WTC11 (cell line): Measurements from ENCODE around the gene SLC35A4. TPM values are rescaled to one million over a fixed set of nuclear protein-coding genes. Genes with fewer than 3 reads are reported as not detected.

Source experiments
- ATAC-seq: fragments of 200-7000 bp; cut with Tn5 transposase; 2 replicates; pipeline ENCODE4 v1.10.0; 2021; ENCODE audit warnings: mild to moderate bottlenecking, moderate library complexity
- CTCF ChIA-PET: fragments of 300-600 bp; sonication (Branson Sonifier 250); formaldehyde crosslinking; loops from one replicate; lab custom pipeline; 2021; ENCODE audit warnings: antibody characterized with exemption; lab: Charles Lee
- POLR2A ChIA-PET: fragments of 350-600 bp; sonication (Branson Sonifier 250); formaldehyde crosslinking; loops from one replicate; lab custom pipeline; 2021; ENCODE audit warnings: antibody characterized with exemption; lab: Charles Lee
- DNase-seq: peaks from one replicate; pipeline ENCODE4 v3.0.0; 2021; ENCODE audit warnings: low spot score
- H3K27ac Mint-ChIP-seq: 2 replicates; pipeline ENCODE4 v1.8.0; 2021; ENCODE audit warnings: mixed read lengths
- H3K27me3 Mint-ChIP-seq: 2 replicates; pipeline ENCODE4 v1.8.0; 2021; ENCODE audit warnings: low read depth, mild to moderate bottlenecking, moderate library complexity, mixed read lengths
- H3K36me3 Mint-ChIP-seq: 2 replicates; pipeline ENCODE4 v1.8.0; 2021; ENCODE audit warnings: mixed read lengths
- H3K4me1 Mint-ChIP-seq: 2 replicates; pipeline ENCODE4 v1.8.0; 2022; ENCODE audit warnings: mixed read lengths
- H3K4me3 Mint-ChIP-seq: 2 replicates; pipeline ENCODE4 v1.8.0; 2021; ENCODE audit warnings: mild to moderate bottlenecking, moderate library complexity, mixed read lengths
- H3K9me3 Mint-ChIP-seq: 2 replicates; pipeline ENCODE4 v1.8.0; 2021; ENCODE audit warnings: mixed read lengths
- CREM ChIP-seq: sonication (generic); formaldehyde crosslinking; IDR thresholded peaks from 2 replicates; pipeline ENCODE4 v1.8.1; 2022; ENCODE audit warnings: mild to moderate bottlenecking, missing genetic modification reagents, moderate library complexity
- CTCF ChIP-seq: fragments of 200-600 bp; IDR thresholded peaks from 2 replicates; pipeline ENCODE4 v1.8.0; 2022; ENCODE audit warnings: antibody characterized with exemption
- GRHL2 ChIP-seq: fragments of 250-450 bp; sonication (Bioruptor Pico); IDR thresholded peaks from 2 replicates; pipeline ENCODE4 v1.8.0; 2022; ENCODE audit warnings: mild to moderate bottlenecking, moderate library complexity; ENCODE audit not compliant: insufficient replicate concordance, severe bottlenecking
- NFYB ChIP-seq: sonication (generic); formaldehyde crosslinking; conservative IDR thresholded peaks from 2 replicates; pipeline ENCODE4 v1.8.0; 2022; ENCODE audit warnings: low read depth, missing genetic modification reagents
- NR3C1 ChIP-seq: sonication (generic); formaldehyde crosslinking; conservative IDR thresholded peaks from 2 replicates; pipeline ENCODE4 v1.8.1; 2023; ENCODE audit warnings: low read depth, mild to moderate bottlenecking, missing genetic modification reagents
- ZNF121 ChIP-seq: sonication (generic); formaldehyde crosslinking; IDR thresholded peaks from 2 replicates; pipeline ENCODE4 v1.8.0; 2023; ENCODE audit warnings: missing genetic modification reagents
- ZNF512 ChIP-seq: sonication (generic); formaldehyde crosslinking; IDR thresholded peaks from 2 replicates; pipeline ENCODE4 v1.8.1; 2022; ENCODE audit warnings: missing genetic modification reagents, borderline replicate concordance
- ZNF532 ChIP-seq: fragments of 250-450 bp; sonication (Bioruptor Pico); IDR thresholded peaks from 2 replicates; pipeline ENCODE4 v1.9.0; 2021; ENCODE audit warnings: mild to moderate bottlenecking, borderline replicate concordance
- ZNF671 ChIP-seq: fragments of 250-450 bp; sonication (Bioruptor Pico); IDR thresholded peaks from 2 replicates; pipeline ENCODE4 v1.8.0; 2021; ENCODE audit warnings: mild to moderate bottlenecking
- total RNA-seq: library from RNA; stranded (reverse); gene quantifications from 3 replicates; pipeline ENCODE4 v1.2.3, GENCODE V29; 2021
- TF ChIP-seq, protein P1 (sequence below): sonication (generic); formaldehyde crosslinking; IDR thresholded peaks from 2 replicates; pipeline ENCODE4 v1.8.1; 2022; ENCODE audit warnings: low read depth, missing genetic modification reagents, borderline replicate concordance
- TF ChIP-seq, protein P2 (sequence below): sonication (generic); formaldehyde crosslinking; conservative IDR thresholded peaks from 2 replicates; pipeline ENCODE4 v1.8.1; 2023; ENCODE audit warnings: mild to moderate bottlenecking, low read depth, missing genetic modification reagents, moderate library complexity
- TF ChIP-seq, protein P3 (sequence below): sonication (generic); formaldehyde crosslinking; IDR thresholded peaks from 2 replicates; pipeline ENCODE4 v1.8.0; 2022; ENCODE audit warnings: mild to moderate bottlenecking, missing genetic modification reagents
- TF ChIP-seq, protein P4 (sequence below): sonication (generic); formaldehyde crosslinking; IDR thresholded peaks from 2 replicates; pipeline ENCODE4 v1.8.0; 2022; ENCODE audit warnings: mild to moderate bottlenecking, missing genetic modification reagents
- TF ChIP-seq, protein P5 (sequence below): fragments of 250-450 bp; sonication (Bioruptor Pico); IDR thresholded peaks from 2 replicates; pipeline ENCODE4 v2.1.2; 2022; ENCODE audit warnings: mild to moderate bottlenecking, moderate library complexity

Gene SLC35A4
- total RNA-seq, 1 experiment from 2014 or later: 74.7 TPM

DNA sequence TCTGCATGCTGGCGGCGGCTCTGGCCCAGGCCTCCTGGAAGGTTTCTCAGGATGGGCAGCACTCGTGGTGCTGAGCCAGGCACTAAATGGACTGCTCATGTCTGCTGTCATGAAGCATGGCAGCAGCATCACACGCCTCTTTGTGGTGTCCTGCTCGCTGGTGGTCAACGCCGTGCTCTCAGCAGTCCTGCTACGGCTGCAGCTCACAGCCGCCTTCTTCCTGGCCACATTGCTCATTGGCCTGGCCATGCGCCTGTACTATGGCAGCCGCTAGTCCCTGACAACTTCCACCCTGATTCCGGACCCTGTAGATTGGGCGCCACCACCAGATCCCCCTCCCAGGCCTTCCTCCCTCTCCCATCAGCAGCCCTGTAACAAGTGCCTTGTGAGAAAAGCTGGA is 3.2 kb downstream of the SLC35A4 start (continued):
- TF ChIP-seq ZNF512 (CRISPR knock-in tag): no peak
- TF ChIP-seq, protein P1, sequence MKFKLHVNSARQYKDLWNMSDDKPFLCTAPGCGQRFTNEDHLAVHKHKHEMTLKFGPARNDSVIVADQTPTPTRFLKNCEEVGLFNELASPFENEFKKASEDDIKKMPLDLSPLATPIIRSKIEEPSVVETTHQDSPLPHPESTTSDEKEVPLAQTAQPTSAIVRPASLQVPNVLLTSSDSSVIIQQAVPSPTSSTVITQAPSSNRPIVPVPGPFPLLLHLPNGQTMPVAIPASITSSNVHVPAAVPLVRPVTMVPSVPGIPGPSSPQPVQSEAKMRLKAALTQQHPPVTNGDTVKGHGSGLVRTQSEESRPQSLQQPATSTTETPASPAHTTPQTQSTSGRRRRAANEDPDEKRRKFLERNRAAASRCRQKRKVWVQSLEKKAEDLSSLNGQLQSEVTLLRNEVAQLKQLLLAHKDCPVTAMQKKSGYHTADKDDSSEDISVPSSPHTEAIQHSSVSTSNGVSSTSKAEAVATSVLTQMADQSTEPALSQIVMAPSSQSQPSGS (CRISPR knock-in tag): no peak
- no peak for TF ChIP-seq GRHL2 (CRISPR knock-in tag)
- TF ChIP-seq CTCF: no peak

DNA sequence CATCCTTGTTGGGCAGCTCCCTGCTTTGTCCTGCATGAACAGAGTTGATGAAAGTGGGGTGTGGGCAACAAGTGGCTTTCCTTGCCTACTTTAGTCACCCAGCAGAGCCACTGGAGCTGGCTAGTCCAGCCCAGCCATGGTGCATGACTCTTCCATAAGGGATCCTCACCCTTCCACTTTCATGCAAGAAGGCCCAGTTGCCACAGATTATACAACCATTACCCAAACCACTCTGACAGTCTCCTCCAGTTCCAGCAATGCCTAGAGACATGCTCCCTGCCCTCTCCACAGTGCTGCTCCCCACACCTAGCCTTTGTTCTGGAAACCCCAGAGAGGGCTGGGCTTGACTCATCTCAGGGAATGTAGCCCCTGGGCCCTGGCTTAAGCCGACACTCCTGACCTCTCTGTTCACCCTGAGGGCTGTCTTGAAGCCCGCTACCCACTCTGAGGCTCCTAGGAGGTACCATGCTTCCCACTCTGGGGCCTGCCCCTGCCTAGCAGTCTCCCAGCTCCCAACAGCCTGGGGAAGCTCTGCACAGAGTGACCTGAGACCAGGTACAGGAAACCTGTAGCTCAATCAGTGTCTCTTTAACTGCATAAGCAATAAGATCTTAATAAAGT is 3.9 kb downstream of the SLC35A4 start:
- peaks cover 5% of the 10 kb centered on the region for H3K27me3 Mint-ChIP-seq
- ChIA-PET POLR2A (no interaction called here), CTCF (interaction anchor here (0.9 kb wide), 1 partner anchor 8 kb away, joined by 3 read pairs; no protein-coding TSS in a partner anchor)
- DNase-seq: no peak
- no peak overlapping the region for H3K27ac Mint-ChIP-seq
- ATAC-seq: no peak
- H3K4me3 Mint-ChIP-seq: no peak overlapping the region
- H3K36me3 Mint-ChIP-seq: peaks cover 15% of the 10 kb centered on the region
- peaks cover 16% of the 10 kb centered on the region for H3K4me1 Mint-ChIP-seq
- H3K9me3 Mint-ChIP-seq: no peaks in the 10 kb centered on the region
- TF ChIP-seq ZNF671 (CRISPR knock-in tag): no peak
- no peak for TF ChIP-seq CREM (CRISPR knock-in tag)
- TF ChIP-seq, protein P2, sequence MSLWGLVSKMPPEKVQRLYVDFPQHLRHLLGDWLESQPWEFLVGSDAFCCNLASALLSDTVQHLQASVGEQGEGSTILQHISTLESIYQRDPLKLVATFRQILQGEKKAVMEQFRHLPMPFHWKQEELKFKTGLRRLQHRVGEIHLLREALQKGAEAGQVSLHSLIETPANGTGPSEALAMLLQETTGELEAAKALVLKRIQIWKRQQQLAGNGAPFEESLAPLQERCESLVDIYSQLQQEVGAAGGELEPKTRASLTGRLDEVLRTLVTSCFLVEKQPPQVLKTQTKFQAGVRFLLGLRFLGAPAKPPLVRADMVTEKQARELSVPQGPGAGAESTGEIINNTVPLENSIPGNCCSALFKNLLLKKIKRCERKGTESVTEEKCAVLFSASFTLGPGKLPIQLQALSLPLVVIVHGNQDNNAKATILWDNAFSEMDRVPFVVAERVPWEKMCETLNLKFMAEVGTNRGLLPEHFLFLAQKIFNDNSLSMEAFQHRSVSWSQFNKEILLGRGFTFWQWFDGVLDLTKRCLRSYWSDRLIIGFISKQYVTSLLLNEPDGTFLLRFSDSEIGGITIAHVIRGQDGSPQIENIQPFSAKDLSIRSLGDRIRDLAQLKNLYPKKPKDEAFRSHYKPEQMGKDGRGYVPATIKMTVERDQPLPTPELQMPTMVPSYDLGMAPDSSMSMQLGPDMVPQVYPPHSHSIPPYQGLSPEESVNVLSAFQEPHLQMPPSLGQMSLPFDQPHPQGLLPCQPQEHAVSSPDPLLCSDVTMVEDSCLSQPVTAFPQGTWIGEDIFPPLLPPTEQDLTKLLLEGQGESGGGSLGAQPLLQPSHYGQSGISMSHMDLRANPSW (CRISPR knock-in tag): no peak
- TF ChIP-seq, protein P3, sequence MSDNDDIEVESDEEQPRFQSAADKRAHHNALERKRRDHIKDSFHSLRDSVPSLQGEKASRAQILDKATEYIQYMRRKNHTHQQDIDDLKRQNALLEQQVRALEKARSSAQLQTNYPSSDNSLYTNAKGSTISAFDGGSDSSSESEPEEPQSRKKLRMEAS: no peak
- TF ChIP-seq, protein P4, sequence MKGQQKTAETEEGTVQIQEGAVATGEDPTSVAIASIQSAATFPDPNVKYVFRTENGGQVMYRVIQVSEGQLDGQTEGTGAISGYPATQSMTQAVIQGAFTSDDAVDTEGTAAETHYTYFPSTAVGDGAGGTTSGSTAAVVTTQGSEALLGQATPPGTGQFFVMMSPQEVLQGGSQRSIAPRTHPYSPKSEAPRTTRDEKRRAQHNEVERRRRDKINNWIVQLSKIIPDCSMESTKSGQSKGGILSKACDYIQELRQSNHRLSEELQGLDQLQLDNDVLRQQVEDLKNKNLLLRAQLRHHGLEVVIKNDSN: no peak
- TF ChIP-seq NFYB (CRISPR knock-in tag): no peak
- TF ChIP-seq, protein P1 (CRISPR knock-in tag): no peak
- no peak for TF ChIP-seq ZNF532
- TF ChIP-seq, protein P5, sequence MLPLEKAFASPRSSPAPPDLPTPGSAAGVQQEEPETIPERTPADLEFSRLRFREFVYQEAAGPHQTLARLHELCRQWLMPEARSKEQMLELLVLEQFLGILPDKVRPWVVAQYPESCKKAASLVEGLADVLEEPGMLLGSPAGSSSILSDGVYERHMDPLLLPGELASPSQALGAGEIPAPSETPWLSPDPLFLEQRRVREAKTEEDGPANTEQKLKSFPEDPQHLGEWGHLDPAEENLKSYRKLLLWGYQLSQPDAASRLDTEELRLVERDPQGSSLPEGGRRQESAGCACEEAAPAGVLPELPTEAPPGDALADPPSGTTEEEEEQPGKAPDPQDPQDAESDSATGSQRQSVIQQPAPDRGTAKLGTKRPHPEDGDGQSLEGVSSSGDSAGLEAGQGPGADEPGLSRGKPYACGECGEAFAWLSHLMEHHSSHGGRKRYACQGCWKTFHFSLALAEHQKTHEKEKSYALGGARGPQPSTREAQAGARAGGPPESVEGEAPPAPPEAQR (CRISPR knock-in tag): no peak
- TF ChIP-seq NR3C1 (CRISPR knock-in tag): no peak
- no peak for TF ChIP-seq ZNF121 (CRISPR knock-in tag)
